NCI-H2029 treated with DMSO at 0.1 percent for 48 hours (cell line): ENCODE measurements around the gene IL13.

ENCODE experiments used
- DNase-seq: peaks from one replicate; lab custom pipeline; 2025; lab: John Stamatoyannopoulos, UW

The IL13 gene

DNA sequence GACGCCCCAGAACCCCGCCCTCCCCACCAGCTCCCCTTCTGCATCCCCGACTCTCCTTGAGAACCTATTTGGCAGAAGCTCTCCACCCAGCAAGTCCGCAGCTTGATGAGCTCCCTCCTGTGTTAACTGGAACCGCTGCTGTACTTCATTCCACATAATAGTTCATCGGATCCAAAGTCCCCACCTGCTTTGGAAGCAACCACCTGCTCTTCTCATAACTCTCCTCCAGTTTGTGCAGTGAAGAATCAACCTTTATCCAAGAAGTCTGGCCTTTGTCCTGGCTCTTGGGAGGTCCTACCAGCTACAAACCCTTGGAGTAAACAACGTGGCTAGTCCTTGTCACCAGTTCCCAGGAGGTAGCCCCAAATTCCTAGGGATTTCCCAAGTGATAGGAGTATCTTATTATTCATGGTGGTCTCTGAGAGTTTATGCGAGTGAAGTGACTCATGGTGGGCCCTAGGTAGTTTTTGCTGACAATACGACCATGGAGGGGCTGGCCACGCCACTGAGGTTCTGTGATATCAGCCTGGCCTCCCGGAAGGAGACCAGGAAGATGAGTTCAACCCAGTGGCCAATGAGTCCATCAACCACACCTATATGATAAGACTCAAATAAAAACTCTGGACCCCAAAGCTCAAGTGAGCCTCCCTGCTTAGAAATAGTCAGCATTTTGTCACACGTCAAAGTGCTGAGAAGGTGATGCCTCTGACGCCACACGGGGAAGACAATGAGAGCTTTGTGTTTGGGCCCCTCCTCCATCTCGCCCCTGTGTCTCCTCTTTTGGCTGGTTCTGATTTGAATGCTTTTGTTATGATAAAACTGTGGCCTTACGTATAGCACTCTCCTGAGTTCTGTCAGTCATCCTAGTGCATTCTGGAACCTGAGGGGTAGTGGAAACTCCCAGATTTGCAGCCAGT lies 12.3 kb downstream of the IL13 start:
- DNase-seq, result no peak

DNA sequence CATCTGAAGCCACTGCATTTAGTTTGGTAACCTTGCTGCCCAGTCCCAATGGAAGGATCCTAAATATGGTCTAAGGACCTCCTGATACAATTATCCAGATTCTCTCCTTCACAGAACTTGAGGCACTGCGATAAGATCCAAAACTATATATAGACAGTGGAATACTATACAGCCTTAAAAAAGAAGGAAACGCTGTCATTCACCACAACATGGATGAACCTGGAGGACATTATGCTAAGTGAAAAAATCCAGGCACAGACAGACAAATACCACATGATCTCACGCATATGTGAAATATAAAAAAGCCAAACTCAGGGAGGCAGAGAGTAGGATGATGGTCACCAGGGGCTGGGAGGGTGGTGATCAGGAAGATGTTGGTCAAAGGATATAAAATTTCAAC lies 13.0 kb downstream of the IL13 start:
- no peak for DNase-seq

DNA sequence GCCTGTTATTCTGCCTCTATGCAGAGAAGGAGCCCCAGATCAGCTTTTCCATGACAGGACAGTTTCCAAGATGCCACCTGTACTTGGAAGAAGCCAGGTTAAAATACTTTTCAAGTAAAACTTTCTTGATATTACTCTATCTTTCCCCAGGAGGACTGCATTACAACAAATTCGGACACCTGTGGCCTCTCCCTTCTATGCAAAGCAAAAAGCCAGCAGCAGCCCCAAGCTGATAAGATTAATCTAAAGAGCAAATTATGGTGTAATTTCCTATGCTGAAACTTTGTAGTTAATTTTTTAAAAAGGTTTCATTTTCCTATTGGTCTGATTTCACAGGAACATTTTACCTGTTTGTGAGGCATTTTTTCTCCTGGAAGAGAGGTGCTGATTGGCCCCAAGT lies 15.5 kb downstream of the IL13 start:
- no peak for DNase-seq

DNA sequence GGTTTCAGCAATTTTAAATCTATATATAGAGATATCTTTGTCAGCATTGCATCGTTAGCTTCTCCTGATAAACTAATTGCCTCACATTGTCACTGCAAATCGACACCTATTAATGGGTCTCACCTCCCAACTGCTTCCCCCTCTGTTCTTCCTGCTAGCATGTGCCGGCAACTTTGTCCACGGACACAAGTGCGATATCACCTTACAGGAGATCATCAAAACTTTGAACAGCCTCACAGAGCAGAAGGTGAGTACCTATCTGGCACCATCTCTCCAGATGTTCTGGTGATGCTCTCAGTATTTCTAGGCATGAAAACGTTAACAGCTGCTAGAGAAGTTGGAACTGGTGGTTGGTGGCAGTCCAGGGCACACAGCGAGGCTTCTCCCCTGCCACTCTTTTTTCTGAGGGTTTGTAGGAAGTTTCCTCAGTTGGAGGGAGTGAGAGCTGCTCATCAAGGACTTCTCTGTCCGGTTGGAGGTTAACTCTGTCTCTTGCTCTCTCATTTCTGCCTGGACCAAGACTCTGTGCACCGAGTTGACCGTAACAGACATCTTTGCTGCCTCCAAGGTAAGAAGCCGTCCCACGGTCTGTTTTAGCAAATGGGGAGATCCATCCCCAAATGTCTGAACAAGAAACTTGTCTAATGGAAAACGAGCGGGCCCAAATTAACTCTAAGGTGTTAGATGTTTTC lies 16.1 kb downstream of the IL13 start, which contains the start of gene IL4:
Gene IL4, plus strand, starts transcription at position 51 of the 692 bp plus-strand sequence. Its CDS starts 62 bp downstream, at position 113.
- DNase-seq, result no peak

- DNase-seq, result no peak
These were observed 16.9 kb downstream of the IL13 start for GRCh38 chr5:132674671-132675506.

- no peak for DNase-seq
These were observed 18.1 kb downstream of the IL13 start for GRCh38 chr5:132675936-132676689.

DNA sequence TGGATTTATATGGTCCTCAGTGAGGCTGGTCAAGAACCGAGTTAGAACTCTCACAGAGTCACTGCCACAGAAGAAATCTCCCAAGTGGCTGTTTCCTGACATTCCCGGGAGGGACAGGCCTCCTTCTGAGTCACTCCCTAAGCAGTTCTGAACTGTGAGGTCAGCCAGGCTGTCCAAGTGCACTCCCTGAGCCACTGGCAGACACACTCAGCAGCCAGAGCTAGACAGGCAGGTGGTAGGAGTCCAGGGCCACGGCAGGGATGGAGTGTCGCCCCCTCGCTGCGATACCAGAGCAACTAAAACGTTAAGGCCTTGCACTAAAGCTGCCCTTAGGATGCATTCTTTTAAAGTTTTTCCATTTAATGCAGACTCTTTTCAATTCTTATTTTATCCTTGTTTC lies 19.2 kb downstream of the IL13 start:
- DNase-seq, result no peak

- DNase-seq, result no peak
These were observed 19.9 kb downstream of the IL13 start for GRCh38 chr5:132677682-132678400.

DNA sequence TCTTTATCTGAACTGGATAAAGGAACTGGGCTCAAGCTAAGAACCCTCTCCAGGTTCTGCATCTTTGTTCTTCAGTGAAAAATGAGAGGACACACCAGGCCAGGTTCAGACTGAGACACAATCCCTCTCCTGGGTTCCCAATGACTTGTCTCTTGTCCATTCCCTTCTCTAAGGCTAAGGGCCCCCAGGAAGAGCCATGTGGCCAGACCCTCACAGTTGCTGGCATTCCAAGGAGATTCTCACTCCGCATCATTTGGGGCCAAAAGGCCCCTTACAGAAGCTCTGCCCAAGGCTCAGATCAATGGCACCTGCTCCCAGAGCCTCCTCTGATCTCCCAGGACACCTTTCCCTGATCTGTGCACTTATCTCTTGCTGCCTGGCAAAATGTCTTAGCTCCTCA lies 20.8 kb downstream of the IL13 start:
- DNase-seq, result no peak

- DNase-seq, result no peak
These were observed 21.2 kb downstream of the IL13 start for GRCh38 chr5:132679166-132679565.

GRCh38 chr5:132679717-132680380 lies 21.9 kb downstream of the IL13 start:
- DNase-seq, result no peak

- no peak for DNase-seq
These were observed 23.0 kb downstream of the IL13 start for GRCh38 chr5:132680780-132681475.

DNA sequence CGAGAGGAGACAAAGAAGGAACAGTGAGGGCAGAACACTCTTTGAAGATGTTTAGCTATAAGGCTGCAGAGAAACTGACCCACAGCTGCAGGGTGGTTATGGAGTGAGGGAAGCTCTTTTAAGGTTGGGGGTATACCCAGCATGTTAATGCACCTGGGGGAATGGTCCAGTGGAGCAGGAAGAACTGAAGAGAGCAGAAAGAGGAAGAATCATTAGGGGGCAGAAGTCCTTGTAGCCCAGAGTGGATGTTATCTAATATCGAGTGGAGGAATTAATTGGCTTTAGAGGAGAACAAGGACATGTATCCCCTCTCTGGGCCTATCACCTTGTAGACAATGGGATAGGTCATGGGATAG lies 23.5 kb downstream of the IL13 start:
- DNase-seq, result no peak

DNA sequence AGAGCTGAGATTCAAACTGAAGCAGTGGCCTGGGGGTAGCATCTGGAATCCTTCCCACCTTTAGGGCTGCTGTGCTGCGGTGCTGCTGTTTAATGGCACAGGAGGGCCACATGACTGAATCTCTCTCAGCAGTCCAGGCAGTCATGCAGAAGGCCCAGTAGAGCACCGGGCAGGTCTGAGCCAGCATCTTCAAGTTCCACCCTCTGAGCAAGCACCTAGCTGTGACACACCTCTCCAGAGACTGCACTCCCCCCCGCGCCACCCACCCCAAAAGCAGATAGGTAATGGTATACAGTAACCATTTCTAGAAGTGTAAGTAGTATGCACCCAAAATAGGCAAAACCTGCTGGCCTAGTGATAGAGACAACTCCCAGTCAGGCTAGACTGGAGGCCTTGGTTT lies 24.0 kb downstream of the IL13 start:
- no peak for DNase-seq

- no peak for DNase-seq
These were observed 26.5 kb downstream of the IL13 start for GRCh38 chr5:132684491-132684890.

GRCh38 chr5:132684922-132685720 lies 27.1 kb downstream of the IL13 start:
- DNase-seq, result no peak

DNA sequence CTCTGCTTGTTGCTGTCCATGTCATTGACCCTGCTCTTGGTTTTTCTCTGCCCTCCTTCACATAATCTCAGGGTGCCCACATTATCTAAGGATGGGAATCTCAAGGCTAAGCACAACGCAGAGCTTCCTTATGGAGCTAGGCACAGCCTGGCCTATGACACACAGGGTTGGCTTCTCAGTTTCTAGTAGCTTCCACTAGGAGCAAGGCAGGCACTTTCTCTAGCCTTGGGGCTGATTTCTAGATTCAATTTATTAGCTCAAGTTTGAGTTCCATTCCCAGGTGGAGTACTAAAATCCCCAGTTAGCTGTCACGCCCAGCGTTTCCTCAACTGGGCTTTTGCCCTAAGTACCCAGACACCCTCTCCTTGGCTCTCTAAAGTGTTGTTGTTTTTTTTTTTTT lies 28.2 kb downstream of the IL13 start:
- no peak for DNase-seq

DNA sequence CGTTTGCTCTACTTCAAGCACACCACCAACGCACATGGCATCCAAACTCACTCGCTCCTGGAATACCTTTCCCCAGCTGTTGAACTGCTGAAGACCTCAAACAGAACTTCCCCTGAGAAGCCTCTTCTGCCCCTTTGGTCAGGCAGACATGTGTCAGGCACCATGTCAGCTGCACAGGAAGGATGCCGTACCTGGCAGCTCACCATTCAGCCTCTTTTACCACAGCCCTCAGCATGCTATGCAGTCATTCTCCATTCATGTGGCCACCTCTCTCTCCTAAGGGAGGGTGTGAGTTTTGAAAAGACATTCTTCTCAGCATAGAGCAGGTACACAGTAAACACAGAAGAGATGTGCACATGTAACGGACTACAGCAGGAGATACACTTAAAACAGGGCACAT lies 30.0 kb downstream of the IL13 start:
- DNase-seq, result no peak
